IMR-90 (cell line): ENCODE data around the gene UNC5A. TPM values are rescaled to one million over a fixed set of nuclear protein-coding genes. Genes with fewer than 3 reads are reported as not detected.

Source experiments
- ATAC-seq: fragments of 200-7000 bp; cut with Tn5 transposase; 2 replicates; pipeline ENCODE4 v1.9.1; 2020; ENCODE audit warnings: low read depth, mild to moderate bottlenecking, moderate library complexity
- BruUV-seq: library from RNA; stranded (reverse); fragments of 400-500 nt; replicated peaks from 2 replicates; lab custom pipeline; 2021; lab: Mats Ljungman, UMichigan
- CTCF ChIA-PET: fragments of 300-600 bp; formaldehyde crosslinking; extraction: SDS; loops from one replicate; lab custom pipeline; 2021; ENCODE audit warnings: antibody characterized with exemption; lab: Yijun Ruan, JAX
- POLR2A ChIA-PET: fragments of 300-600 bp; sonication (Branson Sonifier 250); formaldehyde crosslinking; loops from one replicate; lab custom pipeline; 2022; ENCODE audit warnings: antibody characterized with exemption; ENCODE audit not compliant: unreplicated experiment; lab: Charles Lee
- DNase-seq: peaks from one replicate; pipeline ENCODE4 v3.0.0; 2013
- H2AFZ ChIP-seq: replicated peaks from 2 replicates; pipeline ENCODE3; 2013; ENCODE audit warnings: low read length, mild to moderate bottlenecking; ENCODE audit not compliant: poor library complexity
- H2AK5ac ChIP-seq: 2 replicates; pipeline ENCODE4 v1.6.1; 2013; ENCODE audit warnings: low read depth, low read length, inconsistent platforms
- H2AK9ac ChIP-seq: replicated peaks from 2 replicates; pipeline ENCODE3; 2013; ENCODE audit warnings: mild to moderate bottlenecking, low read depth, low read length, moderate library complexity; ENCODE audit not compliant: poor library complexity
- H2BK120ac ChIP-seq: 2 replicates; pipeline ENCODE4 v1.6.1; 2013; ENCODE audit warnings: low read depth, low read length, inconsistent platforms
- H2BK15ac ChIP-seq: 3 replicates; pipeline ENCODE4 v1.6.1; 2013; ENCODE audit warnings: low read depth, low read length, inconsistent platforms
- H2BK20ac ChIP-seq: 2 replicates; pipeline ENCODE4 v1.6.1; 2013; ENCODE audit warnings: low read depth, mild to moderate bottlenecking, inconsistent platforms, low read length, moderate library complexity
- H2BK5ac ChIP-seq: 2 replicates; pipeline ENCODE4 v1.6.1; 2013; ENCODE audit warnings: mild to moderate bottlenecking, low read depth, low read length, inconsistent platforms; ENCODE audit not compliant: poor library complexity, severe bottlenecking
- H3K14ac ChIP-seq: replicated peaks from 2 replicates; pipeline ENCODE4 v1.6.1; 2013; ENCODE audit warnings: low read depth, low read length, inconsistent platforms
- H3K18ac ChIP-seq: 2 replicates; pipeline ENCODE4 v1.6.1; 2013; ENCODE audit warnings: low read depth, low read length, control low read depth
- H3K23ac ChIP-seq: 2 replicates; pipeline ENCODE4 v1.6.1; 2013; ENCODE audit warnings: low read depth, low read length, inconsistent platforms
- H3K27ac ChIP-seq: 2 replicates; pipeline ENCODE4 v1.5.1; 2013; ENCODE audit warnings: mild to moderate bottlenecking, control low read depth, low read length; ENCODE audit not compliant: insufficient read depth
- H3K27me3 ChIP-seq: 2 replicates; pipeline ENCODE4 v1.6.1; 2013; ENCODE audit warnings: low read length; ENCODE audit not compliant: control insufficient read depth, insufficient read depth
- H3K36me3 ChIP-seq: 2 replicates; pipeline ENCODE4 v1.6.1; 2013; ENCODE audit warnings: low read length, mixed read lengths; ENCODE audit not compliant: control insufficient read depth, insufficient read depth
- H3K4ac ChIP-seq: 2 replicates; pipeline ENCODE4 v1.6.1; 2013; ENCODE audit warnings: low read depth, low read length, inconsistent platforms
- H3K4me1 ChIP-seq: 2 replicates; pipeline ENCODE4 v1.6.1; 2013; ENCODE audit warnings: low read length, mixed read lengths; ENCODE audit not compliant: control insufficient read depth, insufficient read depth
- H3K4me2 ChIP-seq: 2 replicates; pipeline ENCODE4 v1.6.1; 2013; ENCODE audit warnings: low read depth, mild to moderate bottlenecking, control low read depth, low read length, moderate library complexity
- H3K4me3 ChIP-seq: 2 replicates; pipeline ENCODE4 v1.5.1; 2013; ENCODE audit warnings: low read depth, mild to moderate bottlenecking, control low read depth, low read length, moderate library complexity; ENCODE audit not compliant: insufficient read depth
- H3K56ac ChIP-seq: 2 replicates; pipeline ENCODE4 v1.6.1; 2013; ENCODE audit warnings: low read length, inconsistent platforms; ENCODE audit not compliant: insufficient read depth; ENCODE audit errors: extremely low read depth
- H3K79me1 ChIP-seq, 2 experiments: 2 replicates each; pipeline ENCODE4 v1.6.1; 2013; ENCODE audit warnings: low read length in 2 of 2, inconsistent platforms in 1 of 2, low read depth in 1 of 2
- H3K9ac ChIP-seq: 2 replicates; pipeline ENCODE4 v1.6.1; 2013; ENCODE audit warnings: low read depth, low read length, control low read depth
- H3K9me1 ChIP-seq: 2 replicates; pipeline ENCODE4 v1.6.1; 2013; ENCODE audit warnings: low read length, inconsistent platforms; ENCODE audit not compliant: insufficient read depth
- H3K9me3 ChIP-seq: 2 replicates; pipeline ENCODE4 v1.6.1; 2013; ENCODE audit warnings: low read length; ENCODE audit not compliant: control insufficient read depth, insufficient read depth
- H4K20me1 ChIP-seq: 2 replicates; pipeline ENCODE4 v1.6.1; 2013; ENCODE audit warnings: low read length, inconsistent platforms; ENCODE audit not compliant: insufficient read depth
- H4K5ac ChIP-seq: 2 replicates; pipeline ENCODE4 v1.6.1; 2013; ENCODE audit warnings: mild to moderate bottlenecking, low read depth, low read length, control low read depth
- H4K8ac ChIP-seq, 2 experiments: 2 replicates each; pipeline ENCODE4 v1.6.1; 2013; ENCODE audit warnings: low read depth in 2 of 2, low read length in 2 of 2, control low read depth in 1 of 2, inconsistent platforms in 1 of 2
- H4K91ac ChIP-seq: 2 replicates; pipeline ENCODE4 v1.6.1; 2013; ENCODE audit warnings: low read depth, low read length, inconsistent platforms; ENCODE audit not compliant: insufficient read depth
- BHLHE40 ChIP-seq: fragments of 150-350 bp; IDR thresholded peaks from 2 replicates; pipeline ENCODE4 v1.6.1; 2016; ENCODE audit warnings: mild to moderate bottlenecking, low read depth, low read length
- CEBPB ChIP-seq: IDR thresholded peaks from 2 replicates; pipeline ENCODE4 v1.6.1; 2012; ENCODE audit warnings: low read depth, low read length, improper control_type of control experiment
- CHD1 ChIP-seq: IDR thresholded peaks from 2 replicates; pipeline ENCODE4 v1.6.1; 2012; ENCODE audit warnings: low read depth, low read length, improper control_type of control experiment
- CTCF ChIP-seq: conservative IDR thresholded peaks from 2 replicates; pipeline ENCODE4 v1.5.1; 2012; ENCODE audit warnings: mild to moderate bottlenecking, low read depth, low read length, improper control_type of control experiment
- MAFK ChIP-seq: IDR thresholded peaks from 2 replicates; pipeline ENCODE4 v1.6.1; 2012; ENCODE audit warnings: low read depth, low read length, improper control_type of control experiment
- MAZ ChIP-seq: IDR thresholded peaks from 2 replicates; pipeline ENCODE4 v1.6.1; 2012; ENCODE audit warnings: low read depth, mild to moderate bottlenecking, low read length, improper control_type of control experiment, moderate library complexity, borderline replicate concordance
- MXI1 ChIP-seq: IDR thresholded peaks from 2 replicates; pipeline ENCODE4 v1.6.1; 2012; ENCODE audit warnings: low read depth, mild to moderate bottlenecking, low read length, moderate library complexity, borderline replicate concordance
- NFE2L2 ChIP-seq: fragments of 150-350 bp; IDR thresholded peaks from 2 replicates; pipeline ENCODE4 v1.6.1; 2016; ENCODE audit warnings: low read depth, mild to moderate bottlenecking, low read length
- POLR2A ChIP-seq: IDR thresholded peaks from 2 replicates; pipeline ENCODE4 v1.6.1; 2012; ENCODE audit warnings: mild to moderate bottlenecking, low read depth, low read length
- RAD21 ChIP-seq: IDR thresholded peaks from 2 replicates; pipeline ENCODE4 v1.6.1; 2012; ENCODE audit warnings: low read length, improper control_type of control experiment
- RCOR1 ChIP-seq: IDR thresholded peaks from 2 replicates; pipeline ENCODE4 v1.6.1; 2012; ENCODE audit warnings: mild to moderate bottlenecking, low read length, improper control_type of control experiment; ENCODE audit not compliant: insufficient replicate concordance
- RFX5 ChIP-seq: IDR thresholded peaks from 2 replicates; pipeline ENCODE4 v1.8.0; 2012; ENCODE audit warnings: low read depth, mild to moderate bottlenecking, low read length, moderate library complexity
- SMC3 ChIP-seq: fragments of 150-350 bp; IDR thresholded peaks from 2 replicates; pipeline ENCODE4 v1.6.1; 2016; ENCODE audit warnings: low read depth, mild to moderate bottlenecking, antibody characterized with exemption, low read length, moderate library complexity
- USF2 ChIP-seq: fragments of 150-350 bp; IDR thresholded peaks from 2 replicates; pipeline ENCODE4 v1.6.1; 2017; ENCODE audit warnings: mild to moderate bottlenecking, antibody characterized with exemption, low read length, low read depth
- WGBS, 2 experiments: methylation state at CpG; one replicate each; pipeline versions ENCODE4 v1.1.5 to v1.1.7; 2013; ENCODE audit warnings: missing lambda C conversion rate in 2 of 2; ENCODE audit not compliant: insufficient read length in 1 of 2; ENCODE audit errors: extremely low coverage in 2 of 2; 5-methylcytosine and 5-hydroxymethylcytosine counted together
- dilution Hi-C: fragments of 300-500 bp; cut with HindIII; formaldehyde crosslinking; loops from one replicate; pipeline ENCODE4 v1.14.3; 2018; ENCODE audit warnings: low sequenced_read_pairs; ENCODE audit not compliant: unreplicated experiment
- in situ Hi-C: fragments of 300-500 bp; cut with MboI; formaldehyde crosslinking; loops from 3 replicates; pipeline ENCODE4 v1.14.3; 2019; ENCODE audit warnings: low sequenced_read_pairs, inconsistent platforms, mixed read lengths
- intact Hi-C: fragments of 100-400 bp; cut with micrococcal nuclease; formaldehyde crosslinking; loops from 2 replicates; pipeline ENCODE4 v1.10.0; 2022
- polyA plus RNA-seq, 3 experiments: library from polyadenylated mRNA; depleted of rRNA; stranded (reverse); fragments of >200 nt; gene quantifications; 2 replicates each; pipeline ENCODE4 v1.2.3, GENCODE V29; 2012; ENCODE audit warnings: low replicate concordance in 1 of 3
- total RNA-seq: library from RNA; depleted of rRNA; stranded (reverse); fragments of >200 nt; gene quantifications from 2 replicates; pipeline ENCODE4 v1.2.3, GENCODE V29; 2012

Gene UNC5A
- total and polyA plus RNA-seq, 2 of the 4 experiments (the other 2 are of a cell fraction): not detected

- no peak for DNase-seq
- 10% methylated on average over 5 of the region's 6 CpGs; no CpG with 5 or more reads in 1 of the 2 experiments for WGBS, 2 experiments
- no peak overlapping the region for H4K8ac ChIP-seq
- no peak overlapping the region for H2BK5ac ChIP-seq
- no peak overlapping the region for H3K4me3 ChIP-seq
- no peak for ATAC-seq
- H4K20me1 ChIP-seq: no peaks in the 10 kb centered on the region
- H2AFZ ChIP-seq: peak overlapping the region; percentile 64
- H4K5ac ChIP-seq: no peak overlapping the region
- no peak overlapping the region for H3K9ac ChIP-seq
- no peaks in the 10 kb centered on the region for H3K79me1 ChIP-seq
- no peak overlapping the region for H3K4ac ChIP-seq
- no peak overlapping the region for H3K14ac ChIP-seq
- no peak overlapping the region for H3K27ac ChIP-seq
- no peak overlapping the region for H3K23ac ChIP-seq
- ChIA-PET POLR2A (no interaction called here), CTCF (no interaction called here)
- TF ChIP-seq NFE2L2: no peak
- no peak for TF ChIP-seq CTCF
- no peak for TF ChIP-seq CHD1
- TF ChIP-seq BHLHE40: no peak
- no peak for TF ChIP-seq SMC3
- TF ChIP-seq POLR2A: no peak
- no peak for TF ChIP-seq RAD21
- no peak for TF ChIP-seq RCOR1
- no peak for TF ChIP-seq MAZ
- no peak for TF ChIP-seq CEBPB
- no peak for TF ChIP-seq MXI1
- TF ChIP-seq MAFK: no peak
- TF ChIP-seq USF2: no peak
- TF ChIP-seq RFX5: no peak
- intact Hi-C loops (no loop called here), in situ Hi-C loops (no loop called here), dilution Hi-C loops (no loop called here)
- H2BK20ac ChIP-seq: no peak overlapping the region
- H2AK9ac ChIP-seq: no peak overlapping the region
- H4K91ac ChIP-seq: no peak overlapping the region
- H3K27me3 ChIP-seq: peaks cover 46% of the 10 kb centered on the region
- H3K56ac ChIP-seq: no peak overlapping the region
- no peaks in the 10 kb centered on the region; the same call in 1 of the 2 replicates for H3K4me1 ChIP-seq
- H3K4me2 ChIP-seq: no peak overlapping the region
- no peaks in the 10 kb centered on the region for H3K9me3 ChIP-seq
- H3K36me3 ChIP-seq: no peaks in the 10 kb centered on the region
- BruUV-seq: no TSS peak
- H2BK15ac ChIP-seq: no peak overlapping the region
- H3K18ac ChIP-seq: no peak overlapping the region
- no peak overlapping the region for H2AK5ac ChIP-seq
- no peak overlapping the region for H2BK120ac ChIP-seq
- H3K9me1 ChIP-seq: no peaks in the 10 kb centered on the region
Observed at GRCh38 chr5:176845392-176845713, 35.0 kb downstream of the UNC5A start.
